Panc1 (cell line): ENCODE data around the gene LUZP4. TPM values are rescaled to one million over a fixed set of nuclear protein-coding genes. Genes with fewer than 3 reads are reported as not detected.

ENCODE experiments used
- ATAC-seq: fragments of 200-7000 bp; cut with Tn5 transposase; 2 replicates; pipeline ENCODE4 v1.9.1; 2020; ENCODE audit warnings: mild to moderate bottlenecking, moderate library complexity
- Bru-seq: library from RNA; stranded (reverse); fragments of 400-500 nt; gene quantifications from one replicate; lab custom pipeline; 2021; lab: Mats Ljungman, UMichigan
- BruChase-seq, 2 experiments: library from RNA; stranded (reverse); fragments of 400-500 nt; gene quantifications; one replicate each; lab custom pipeline; 2021; lab: Mats Ljungman, UMichigan
- BruUV-seq: library from RNA; stranded (reverse); fragments of 400-500 nt; replicated peaks from 2 replicates; lab custom pipeline; 2021; lab: Mats Ljungman, UMichigan
- CTCF ChIA-PET: fragments of 300-600 bp; sonication (Branson Sonifier 250); formaldehyde crosslinking; loops from one replicate; lab custom pipeline; 2022; ENCODE audit warnings: antibody characterized with exemption; lab: Charles Lee
- POLR2A ChIA-PET: fragments of 300-600 bp; sonication (Branson Sonifier 250); formaldehyde crosslinking; loops from one replicate; lab custom pipeline; 2022; ENCODE audit warnings: antibody characterized with exemption; lab: Charles Lee
- DNase-seq: peaks from one replicate; pipeline ENCODE4 v3.0.0-alpha.2; 2010; ENCODE audit warnings: low read depth, low spot score
- H3K27ac ChIP-seq: 2 replicates; pipeline ENCODE4 v1.5.1; 2011; ENCODE audit warnings: mild to moderate bottlenecking, low read length, inconsistent platforms
- H3K27me3 ChIP-seq: fragments of 200-500 bp; sonication (Bioruptor generic); 2 replicates; pipeline ENCODE4 v1.6.0; 2014; ENCODE audit warnings: low read length, inconsistent platforms; ENCODE audit not compliant: control insufficient read depth, insufficient read depth
- H3K36me3 ChIP-seq: fragments of 200-500 bp; sonication (Bioruptor generic); 2 replicates; pipeline ENCODE4 v1.5.1; 2014; ENCODE audit warnings: inconsistent platforms, mild to moderate bottlenecking, low read length, moderate library complexity; ENCODE audit not compliant: control insufficient read depth, insufficient read depth
- H3K4me1 ChIP-seq: 2 replicates; pipeline ENCODE4 v1.5.1; 2011; ENCODE audit warnings: inconsistent platforms, mild to moderate bottlenecking, low read length, moderate library complexity; ENCODE audit not compliant: control insufficient read depth, insufficient read depth
- H3K4me3 ChIP-seq, 2 experiments: 2 replicates each; pipeline ENCODE4 v1.5.1; 2011 to 2012; ENCODE audit warnings: low read depth in 2 of 2, low read length in 2 of 2, mild to moderate bottlenecking in 2 of 2, inconsistent platforms in 1 of 2, moderate library complexity in 1 of 2
- H3K9me3 ChIP-seq: fragments of 200-500 bp; sonication (Bioruptor generic); 2 replicates; pipeline ENCODE4 v1.5.1; 2014; ENCODE audit warnings: low read depth, mild to moderate bottlenecking, inconsistent platforms, low read length, moderate library complexity; ENCODE audit not compliant: control insufficient read depth, insufficient read depth
- POLR2AphosphoS5 ChIP-seq: IDR thresholded peaks from 2 replicates; pipeline ENCODE4 v1.6.1; 2012; ENCODE audit warnings: mild to moderate bottlenecking, low read depth, low read length, moderate library complexity
- SIN3A ChIP-seq: IDR thresholded peaks from 2 replicates; pipeline ENCODE4 v1.6.1; 2012; ENCODE audit warnings: low read depth, mild to moderate bottlenecking, low read length, moderate library complexity, borderline replicate concordance; ENCODE audit not compliant: insufficient read depth
- TCF7L2 ChIP-seq: IDR thresholded peaks from 2 replicates; pipeline ENCODE4 v1.6.1; 2011; ENCODE audit warnings: mild to moderate bottlenecking, low read depth, low read length, inconsistent platforms
- in situ Hi-C: cut with HindIII; loops from 2 replicates; pipeline ENCODE4 v1.10.0; 2016; ENCODE audit warnings: low sequenced_read_pairs, low pct_unique_long_range_greater_than_20kb
- intact Hi-C: fragments of 100-400 bp; cut with micrococcal nuclease; formaldehyde crosslinking; loops from one replicate; pipeline ENCODE4 v1.10.0; 2022; ENCODE audit not compliant: unreplicated experiment
- long read RNA-seq: library from polyadenylated mRNA; unstranded; transcript quantifications from one replicate; pipeline ENCODE4 v2.0.0, GENCODE V29; 2021; ENCODE audit not compliant: unreplicated experiment
- polyA plus RNA-seq: library from polyadenylated mRNA; unstranded; fragments of >200 nt; gene quantifications from one replicate; pipeline ENCODE4 v1.2.1, GENCODE V29; 2012; ENCODE audit warnings: missing spikeins; ENCODE audit not compliant: insufficient read length
- total RNA-seq: library from RNA; stranded (reverse); gene quantifications from one replicate; pipeline ENCODE4 v1.2.1, GENCODE V29; 2021; ENCODE audit not compliant: unreplicated experiment
- TF ChIP-seq, protein P1 (sequence below), 2 experiments: IDR thresholded peaks; 2 replicates each; pipeline ENCODE4 v1.6.1; 2011 to 2012; ENCODE audit warnings: low read depth in 2 of 2, control low read depth in 1 of 2, low read length in 1 of 2, mild to moderate bottlenecking in 1 of 2, moderate library complexity in 1 of 2; ENCODE audit not compliant: insufficient read depth in 1 of 2
- TF ChIP-seq, protein P2 (sequence below): fragments of 450-650 bp; IDR thresholded peaks from 2 replicates; pipeline ENCODE4 v1.5.1; 2017; ENCODE audit warnings: mild to moderate bottlenecking

LUZP4 gene, protein sequence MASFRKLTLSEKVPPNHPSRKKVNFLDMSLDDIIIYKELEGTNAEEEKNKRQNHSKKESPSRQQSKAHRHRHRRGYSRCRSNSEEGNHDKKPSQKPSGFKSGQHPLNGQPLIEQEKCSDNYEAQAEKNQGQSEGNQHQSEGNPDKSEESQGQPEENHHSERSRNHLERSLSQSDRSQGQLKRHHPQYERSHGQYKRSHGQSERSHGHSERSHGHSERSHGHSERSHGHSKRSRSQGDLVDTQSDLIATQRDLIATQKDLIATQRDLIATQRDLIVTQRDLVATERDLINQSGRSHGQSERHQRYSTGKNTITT
- total RNA-seq (not detected), Bru-seq, nascent RNA (not detected), BruChase-seq, experiment 1, labeled RNA remaining after a 2-hour chase (not detected), BruChase-seq, experiment 2, labeled RNA remaining after a 6-hour chase (not detected)
- polyA plus RNA-seq = not detected
- long read RNA-seq = 0 reads

DNA sequence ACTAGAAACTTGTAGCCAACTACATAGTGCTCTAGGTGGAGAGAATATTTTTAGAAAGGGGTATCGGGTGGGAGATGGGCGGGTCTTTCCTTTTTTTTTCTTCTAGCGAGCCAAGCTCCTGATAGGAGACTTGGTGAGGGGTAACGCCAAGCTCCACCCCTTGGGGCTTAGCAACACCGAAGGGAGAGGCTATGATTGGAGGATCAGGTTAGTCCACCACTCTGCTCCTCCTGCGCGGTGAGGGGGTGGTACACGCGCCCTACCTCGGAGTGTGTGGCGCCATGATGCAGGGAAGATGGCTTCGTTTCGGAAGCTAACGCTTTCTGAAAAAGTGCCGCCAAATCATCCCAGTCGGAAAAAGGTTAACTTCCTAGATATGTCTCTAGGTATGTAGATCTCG lies at the start of gene LUZP4:
Gene LUZP4 (plus strand): TSS at position 251 of the 400 bp plus-strand sequence. CDS start 45 bp downstream, at position 296.
- in situ Hi-C loops (no loop called here), intact Hi-C loops (loop anchor here (5.0 kb wide), 1 partner anchor 62 kb away; no protein-coding TSS in a partner anchor)
- TF ChIP-seq SIN3A = no peak
- TF ChIP-seq POLR2AphosphoS5 = no peak
- TF ChIP-seq, protein P1, sequence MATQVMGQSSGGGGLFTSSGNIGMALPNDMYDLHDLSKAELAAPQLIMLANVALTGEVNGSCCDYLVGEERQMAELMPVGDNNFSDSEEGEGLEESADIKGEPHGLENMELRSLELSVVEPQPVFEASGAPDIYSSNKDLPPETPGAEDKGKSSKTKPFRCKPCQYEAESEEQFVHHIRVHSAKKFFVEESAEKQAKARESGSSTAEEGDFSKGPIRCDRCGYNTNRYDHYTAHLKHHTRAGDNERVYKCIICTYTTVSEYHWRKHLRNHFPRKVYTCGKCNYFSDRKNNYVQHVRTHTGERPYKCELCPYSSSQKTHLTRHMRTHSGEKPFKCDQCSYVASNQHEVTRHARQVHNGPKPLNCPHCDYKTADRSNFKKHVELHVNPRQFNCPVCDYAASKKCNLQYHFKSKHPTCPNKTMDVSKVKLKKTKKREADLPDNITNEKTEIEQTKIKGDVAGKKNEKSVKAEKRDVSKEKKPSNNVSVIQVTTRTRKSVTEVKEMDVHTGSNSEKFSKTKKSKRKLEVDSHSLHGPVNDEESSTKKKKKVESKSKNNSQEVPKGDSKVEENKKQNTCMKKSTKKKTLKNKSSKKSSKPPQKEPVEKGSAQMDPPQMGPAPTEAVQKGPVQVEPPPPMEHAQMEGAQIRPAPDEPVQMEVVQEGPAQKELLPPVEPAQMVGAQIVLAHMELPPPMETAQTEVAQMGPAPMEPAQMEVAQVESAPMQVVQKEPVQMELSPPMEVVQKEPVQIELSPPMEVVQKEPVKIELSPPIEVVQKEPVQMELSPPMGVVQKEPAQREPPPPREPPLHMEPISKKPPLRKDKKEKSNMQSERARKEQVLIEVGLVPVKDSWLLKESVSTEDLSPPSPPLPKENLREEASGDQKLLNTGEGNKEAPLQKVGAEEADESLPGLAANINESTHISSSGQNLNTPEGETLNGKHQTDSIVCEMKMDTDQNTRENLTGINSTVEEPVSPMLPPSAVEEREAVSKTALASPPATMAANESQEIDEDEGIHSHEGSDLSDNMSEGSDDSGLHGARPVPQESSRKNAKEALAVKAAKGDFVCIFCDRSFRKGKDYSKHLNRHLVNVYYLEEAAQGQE (IDR thresholded peaks at IDR 0.05; ENCODE audit: insufficient read depth in 1 of 2, low read depth in 2 of 2, low read length in 1 of 2) = no peak
- TF ChIP-seq, protein P2, sequence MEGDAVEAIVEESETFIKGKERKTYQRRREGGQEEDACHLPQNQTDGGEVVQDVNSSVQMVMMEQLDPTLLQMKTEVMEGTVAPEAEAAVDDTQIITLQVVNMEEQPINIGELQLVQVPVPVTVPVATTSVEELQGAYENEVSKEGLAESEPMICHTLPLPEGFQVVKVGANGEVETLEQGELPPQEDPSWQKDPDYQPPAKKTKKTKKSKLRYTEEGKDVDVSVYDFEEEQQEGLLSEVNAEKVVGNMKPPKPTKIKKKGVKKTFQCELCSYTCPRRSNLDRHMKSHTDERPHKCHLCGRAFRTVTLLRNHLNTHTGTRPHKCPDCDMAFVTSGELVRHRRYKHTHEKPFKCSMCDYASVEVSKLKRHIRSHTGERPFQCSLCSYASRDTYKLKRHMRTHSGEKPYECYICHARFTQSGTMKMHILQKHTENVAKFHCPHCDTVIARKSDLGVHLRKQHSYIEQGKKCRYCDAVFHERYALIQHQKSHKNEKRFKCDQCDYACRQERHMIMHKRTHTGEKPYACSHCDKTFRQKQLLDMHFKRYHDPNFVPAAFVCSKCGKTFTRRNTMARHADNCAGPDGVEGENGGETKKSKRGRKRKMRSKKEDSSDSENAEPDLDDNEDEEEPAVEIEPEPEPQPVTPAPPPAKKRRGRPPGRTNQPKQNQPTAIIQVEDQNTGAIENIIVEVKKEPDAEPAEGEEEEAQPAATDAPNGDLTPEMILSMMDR = no peak
- TF ChIP-seq TCF7L2 = no peak
- Histone ChIP-seq H3K27ac (no peak within 1 kb of the TSS), H3K9me3 (no peaks in the 10 kb centered on the region), H3K36me3 (no peaks in the 10 kb centered on the region), H3K4me1 (no peaks in the 10 kb centered on the region), H3K27me3 (no peaks in the 10 kb centered on the region), H3K4me3 (no peak within 1 kb of the TSS)
- CTCF ChIA-PET = no interaction called here
- POLR2A ChIA-PET = no interaction called here
- BruUV-seq = no TSS peak
- ATAC-seq (no peak), DNase-seq (no peak)

DNA sequence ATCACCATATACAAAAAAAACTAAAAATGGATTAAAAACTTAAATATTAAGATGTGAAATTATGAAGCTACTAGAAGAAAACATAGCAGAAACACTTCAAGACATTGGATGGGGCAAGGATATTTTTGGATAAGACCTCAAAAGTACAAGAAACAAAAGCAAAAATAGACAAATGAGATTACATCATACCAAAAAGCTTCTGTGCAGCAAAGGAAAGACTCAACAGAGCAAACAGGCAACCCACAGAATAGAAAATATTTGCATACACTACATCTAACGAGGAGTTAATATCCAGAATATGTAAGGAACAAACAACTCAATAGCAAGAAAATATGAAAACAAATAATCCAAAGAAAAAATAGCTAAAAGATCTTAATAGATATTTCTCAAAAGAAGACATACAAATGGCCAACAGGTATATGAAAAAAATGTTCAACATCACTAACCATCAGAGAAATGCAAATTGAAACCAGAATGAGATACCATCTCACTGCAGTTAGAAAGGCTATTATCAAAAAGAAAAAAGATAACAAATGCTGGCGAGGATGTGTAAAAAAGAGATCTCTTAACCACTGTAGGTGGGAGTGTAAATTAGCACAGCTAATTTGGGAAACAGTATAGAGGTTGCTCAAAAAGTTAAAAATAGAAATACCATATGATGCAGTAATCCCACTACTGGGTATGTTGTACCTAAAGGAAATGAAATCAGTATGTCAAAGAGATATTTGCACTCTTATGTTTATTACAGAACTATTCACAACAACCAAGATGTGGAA lies 37.9 kb upstream of the LUZP4 start:
- ATAC-seq (no peak), DNase-seq (no peak)
- BruUV-seq = no TSS peak
- intact Hi-C loops = no loop called here
- TF ChIP-seq, protein P2 = no peak
- TF ChIP-seq, protein P1 (IDR thresholded peaks at IDR 0.05; ENCODE audit: insufficient read depth in 1 of 2, low read depth in 2 of 2, low read length in 1 of 2) = no peak
- TF ChIP-seq TCF7L2 (no peak), POLR2AphosphoS5 (no peak)
- Histone ChIP-seq H3K27me3 (no peaks in the 10 kb centered on the region), H3K36me3 (no peaks in the 10 kb centered on the region), H3K4me1 (no peaks in the 10 kb centered on the region), H3K4me3 (no peak overlapping the region), H3K27ac (no peak overlapping the region), H3K9me3 (no peaks in the 10 kb centered on the region)
- ChIA-PET CTCF (no interaction called here), POLR2A (no interaction called here)
- in situ Hi-C loops = no loop called here
